ENCODE measurements around the gene ANAPC15.
A peak's percentile ranks its signal among the peaks of the same experiment; 100 is the strongest.

ANAPC15 gene

DNA sequence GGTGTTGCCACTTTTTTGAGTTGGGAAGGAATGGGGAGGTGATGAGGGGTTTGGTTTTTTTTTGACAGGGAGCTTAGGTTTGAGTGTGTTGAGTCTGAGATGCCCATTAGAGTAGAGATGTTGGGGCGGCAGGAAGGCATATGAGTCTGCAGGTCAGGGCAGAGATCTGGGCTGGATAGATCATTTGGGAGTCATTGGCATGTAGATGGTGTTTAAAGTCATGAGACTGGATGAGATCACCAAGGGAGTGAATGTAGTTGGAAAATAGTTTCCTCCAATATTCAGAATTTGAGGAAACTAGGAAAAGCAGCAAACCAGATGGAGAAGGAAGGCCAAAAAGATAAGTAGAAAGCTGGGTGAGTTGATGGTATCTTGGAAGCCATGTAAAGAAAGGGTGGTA is 2.1 kb upstream of the ANAPC15 start:
- no peak for DNase-seq (ENCODE audit: extremely low read depth, low read depth)
- TF ChIP-seq CTCF (IDR thresholded peaks at IDR 0.05; ENCODE audit: low read depth, low read length, missing control alignments), result no peak
- H3K4me3 ChIP-seq (replicated peaks; ENCODE audit: low read depth, low read length), result no peak overlapping the region

DNA sequence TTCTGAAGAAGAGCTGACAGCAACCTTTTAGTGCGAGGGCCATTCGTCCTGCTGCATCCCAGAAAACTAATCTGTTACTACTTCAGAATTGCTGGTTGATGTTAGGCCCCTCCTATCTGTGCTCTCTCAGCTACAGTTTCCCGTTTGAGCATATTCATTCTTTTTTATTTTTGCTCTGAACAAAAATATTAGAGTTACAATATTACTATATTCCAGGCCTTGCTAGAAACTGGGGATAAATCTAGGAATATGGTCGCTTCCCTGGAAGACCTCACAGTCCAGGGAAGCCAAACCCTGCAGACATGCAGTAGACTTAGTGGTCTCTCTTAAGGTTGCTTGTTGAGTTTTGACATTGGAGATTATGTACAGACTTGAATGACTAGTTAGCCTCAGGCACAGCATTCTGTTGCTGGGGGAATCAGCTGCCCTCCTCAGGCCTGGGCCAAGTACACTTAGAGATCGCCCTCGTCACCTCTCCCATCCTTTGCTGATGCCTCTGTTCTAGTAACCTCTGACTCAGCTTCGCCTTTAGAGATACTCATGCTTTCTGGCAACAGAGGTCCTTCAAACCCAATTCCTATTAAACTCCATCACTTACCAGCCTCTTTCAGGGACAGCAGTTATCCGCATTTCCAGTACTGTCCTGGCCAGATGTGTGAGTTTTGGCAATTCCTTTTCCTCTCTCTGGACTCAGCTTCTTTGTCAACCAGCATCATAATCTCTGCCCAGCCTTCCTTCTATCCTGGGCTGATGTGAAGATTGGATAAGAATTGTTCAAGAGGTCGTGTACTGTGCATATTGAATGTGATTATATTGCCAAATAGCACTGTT is 698 bp upstream of the ANAPC15 start:
- H3K4me3 ChIP-seq (replicated peaks; ENCODE audit: low read depth, low read length), result peak overlapping the region; percentile 65
- no peak for TF ChIP-seq CTCF (IDR thresholded peaks at IDR 0.05; ENCODE audit: low read depth, low read length, missing control alignments)
- no peak for DNase-seq (ENCODE audit: extremely low read depth, low read depth)

DNA sequence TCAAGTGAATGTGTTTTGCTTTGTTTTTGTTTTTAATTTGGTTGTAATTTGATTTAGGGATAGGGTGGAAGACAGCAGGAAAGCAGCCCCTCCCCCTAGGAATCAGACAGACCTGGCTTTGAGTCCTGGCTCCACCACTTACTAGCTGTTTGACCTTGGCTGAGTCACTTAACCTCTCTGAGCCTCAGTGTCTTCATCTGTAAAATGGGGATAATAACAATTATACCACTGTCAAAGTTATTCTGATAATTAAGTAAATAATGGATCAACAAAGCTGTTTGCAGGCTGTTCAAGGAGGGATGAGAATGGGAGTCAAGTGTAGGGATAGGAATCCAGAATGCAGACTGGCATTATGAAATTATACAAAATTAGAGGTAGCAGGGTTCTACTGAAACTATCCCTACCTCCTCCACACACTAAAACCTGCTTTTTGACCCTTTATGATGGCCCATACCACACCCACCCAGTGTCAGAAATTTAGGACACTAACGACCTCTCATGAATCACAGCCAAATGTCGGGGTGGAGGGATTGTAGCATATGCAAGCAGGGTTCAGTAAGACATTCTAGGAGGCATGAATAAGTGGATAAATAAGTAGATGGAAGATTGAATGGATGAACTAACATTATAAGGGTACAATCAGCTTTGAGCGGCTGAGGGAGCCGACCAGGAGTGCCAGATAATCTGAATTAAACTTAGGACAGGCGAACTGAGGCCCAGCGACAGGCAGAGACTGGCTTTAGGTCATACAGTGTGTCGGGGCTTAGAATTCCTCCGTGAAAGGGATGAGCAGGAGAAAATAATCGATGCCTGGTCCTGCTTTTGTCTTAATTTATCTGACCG is 974 bp downstream of the ANAPC15 start:
- no peak for TF ChIP-seq CTCF (IDR thresholded peaks at IDR 0.05; ENCODE audit: low read depth, low read length, missing control alignments)
- H3K4me3 ChIP-seq (replicated peaks; ENCODE audit: low read depth, low read length), result peak overlapping the region; percentile 65
- no peak for DNase-seq (ENCODE audit: extremely low read depth, low read depth)

- no peak for TF ChIP-seq CTCF (IDR thresholded peaks at IDR 0.05; ENCODE audit: low read depth, low read length, missing control alignments)
- no peak within 1 kb of the TSS for H3K4me3 ChIP-seq (replicated peaks; ENCODE audit: low read depth, low read length)
- DNase-seq (ENCODE audit: extremely low read depth, low read depth), result no peak
Observed at GRCh38 chr11:72105888-72106287, 6.6 kb downstream of the ANAPC15 start, which contains the start of gene TOMT. Gene TOMT (plus strand): TSS chr11:72105924. CDS start chr11:72105952, 28 bp downstream.

- TF ChIP-seq CTCF (IDR thresholded peaks at IDR 0.05; ENCODE audit: low read depth, low read length, missing control alignments), result no peak
- no peak for DNase-seq (ENCODE audit: extremely low read depth, low read depth)
- peak overlapping the region; percentile 75 for H3K4me3 ChIP-seq (replicated peaks; ENCODE audit: low read depth, low read length)
Observed at GRCh38 chr11:72103754-72104167, 8.7 kb downstream of the ANAPC15 start.

DNA sequence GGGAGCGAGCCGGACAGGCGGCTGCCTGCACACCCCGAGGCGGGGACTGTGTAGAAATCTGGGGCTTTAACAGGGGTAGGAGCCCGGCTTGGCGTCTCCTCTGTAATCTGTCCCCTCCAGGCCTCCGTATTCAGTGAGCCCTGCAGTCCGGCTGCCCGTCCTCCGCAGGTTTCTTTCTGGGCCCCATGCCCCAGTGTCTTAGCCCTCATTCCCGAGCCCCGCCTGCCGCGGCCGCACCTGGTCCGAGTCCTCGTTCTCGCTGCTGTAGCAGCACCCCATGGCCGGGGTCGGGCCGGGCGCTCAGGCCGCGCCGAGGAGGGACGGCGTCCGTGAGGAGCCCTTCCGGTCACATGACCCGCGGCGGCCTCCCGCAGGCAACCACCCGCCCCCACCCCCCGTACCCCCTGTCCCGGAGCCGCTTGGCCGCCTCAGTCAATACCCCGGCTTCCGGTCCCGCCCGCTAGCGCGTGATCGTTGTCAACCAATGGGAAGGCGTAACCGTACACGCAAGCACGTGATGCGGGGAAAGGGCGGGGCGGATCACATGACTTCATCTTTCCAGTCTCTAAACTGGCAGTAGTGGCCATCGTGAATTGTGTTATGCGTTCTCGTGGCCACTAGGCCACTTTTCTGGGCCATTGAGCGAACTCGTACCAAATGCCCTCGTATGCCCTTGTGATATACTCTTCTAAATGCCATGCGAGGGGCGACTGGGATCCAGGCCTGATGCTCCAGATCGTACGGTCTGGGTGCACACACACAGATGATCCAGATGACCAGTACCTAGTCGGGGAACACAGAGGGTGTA is 9.3 kb downstream of the ANAPC15 start, which contains the start of gene LAMTOR1:
TSS of gene LAMTOR1 (minus strand) at position 352 of the 808 bp plus-strand sequence. CDS start at position 279, 73 bp downstream.
- H3K4me3 ChIP-seq (replicated peaks; ENCODE audit: low read depth, low read length), result peak within 1 kb of the TSS; percentile 75
- peak; percentile 39 for TF ChIP-seq CTCF (IDR thresholded peaks at IDR 0.05; ENCODE audit: low read depth, low read length, missing control alignments)
- peak; percentile 98 for DNase-seq (ENCODE audit: extremely low read depth, low read depth)
